HepG2 (cell line): ENCODE data around the gene MNT. TPM values are rescaled to one million over a fixed set of nuclear protein-coding genes. Genes with fewer than 3 reads are reported as not detected.
A peak's percentile ranks its signal among the peaks of the same experiment; 100 is the strongest.

Experiments
- ATAC-seq: fragments of 200-7000 bp; cut with Tn5 transposase; 3 replicates; pipeline ENCODE4 v1.9.1; 2020; ENCODE audit warnings: mild to moderate bottlenecking, moderate library complexity
- BruUV-seq: library from RNA; stranded (reverse); fragments of 400-500 nt; replicated peaks from 2 replicates; lab custom pipeline; 2021; lab: Mats Ljungman, UMichigan
- CTCF ChIA-PET: fragments of 300-600 bp; formaldehyde crosslinking; extraction: SDS; loops from one replicate; lab custom pipeline; 2021; ENCODE audit warnings: low total read pairs, inconsistent platforms, low intra/inter-chr PET ratio; lab: Yijun Ruan, JAX
- POLR2A ChIA-PET: fragments of 350-600 bp; sonication (Branson Sonifier 250); formaldehyde crosslinking; loops from one replicate; lab custom pipeline; 2020; ENCODE audit warnings: antibody characterized with exemption, inconsistent platforms; lab: Yijun Ruan, JAX
- DNase-seq: peaks from one replicate; pipeline ENCODE4 v3.0.0-alpha.2; 2015; ENCODE audit warnings: low spot score
- FAIRE-seq: peaks from 3 replicates; lab custom pipeline; 2011; peaks lifted over from hg19 to GRCh38; lab: Jason Lieb, UNC
- H2AFZ ChIP-seq: one replicate; pipeline ENCODE4 v1.6.1; 2011; ENCODE audit warnings: low read length, inconsistent platforms
- H3K27ac ChIP-seq: fragments of 300-600 bp; 3 replicates; pipeline ENCODE4 v1.8.0; 2011; ENCODE audit warnings: mixed run types, mild to moderate bottlenecking, mixed read lengths, low read length, inconsistent platforms; ENCODE audit not compliant: insufficient read depth; ENCODE audit errors: extremely low read length
- H3K27me3 ChIP-seq, 2 experiments: fragments of 200-600 bp in 1 of 2; 2 replicates in 1 of 2; 3 replicates in 1 of 2; pipeline versions ENCODE4 v1.6.0 to v1.8.0; 2011; ENCODE audit warnings: low read length in 2 of 2, mild to moderate bottlenecking in 2 of 2, moderate library complexity in 2 of 2, inconsistent platforms in 1 of 2; ENCODE audit not compliant: insufficient read depth in 2 of 2, control insufficient read depth in 1 of 2
- H3K36me3 ChIP-seq, 2 experiments: fragments of 200-600 bp in 1 of 2; replicated peaks in 1 of 2; 2 replicates in 1 of 2; 3 replicates in 1 of 2; pipeline versions ENCODE4 v1.5.1 to v1.8.0; 2011; ENCODE audit warnings: low read length in 2 of 2, inconsistent platforms in 1 of 2; ENCODE audit not compliant: insufficient read depth in 2 of 2, control insufficient read depth in 1 of 2
- H3K4me1 ChIP-seq: 2 replicates; pipeline ENCODE4 v1.5.1; 2012; ENCODE audit warnings: low read length, inconsistent platforms; ENCODE audit not compliant: insufficient read depth
- H3K4me2 ChIP-seq: 2 replicates; pipeline ENCODE4 v1.6.0; 2011; ENCODE audit warnings: low read depth, low read length, inconsistent platforms
- H3K4me3 ChIP-seq, 3 experiments: fragments of 200-600 bp in 1 of 3; sonication (generic), shearing (Covaris generic) in 1 of 3; replicated peaks in 1 of 3; 2 replicates each; pipeline ENCODE4 v1.5.1; 2011 to 2016; ENCODE audit warnings: low read length in 3 of 3, inconsistent platforms in 2 of 3, low read depth in 2 of 3, mild to moderate bottlenecking in 2 of 3, control low read depth in 1 of 3, mixed read lengths in 1 of 3; ENCODE audit not compliant: insufficient read depth in 1 of 3
- H3K79me2 ChIP-seq: one replicate; pipeline ENCODE4 v1.6.1; 2011; ENCODE audit warnings: low read length, inconsistent platforms; ENCODE audit not compliant: insufficient read depth
- H3K9ac ChIP-seq: 2 replicates; pipeline ENCODE4 v1.6.0; 2011; ENCODE audit warnings: mild to moderate bottlenecking, low read depth, low read length, inconsistent platforms; ENCODE audit not compliant: insufficient read depth
- H3K9me3 ChIP-seq: 2 replicates; pipeline ENCODE4 v1.5.1; 2012; ENCODE audit warnings: mild to moderate bottlenecking, low read length
- H4K20me1 ChIP-seq: 2 replicates; pipeline ENCODE4 v1.6.0; 2011; ENCODE audit warnings: inconsistent platforms, mild to moderate bottlenecking, low read length, moderate library complexity; ENCODE audit not compliant: insufficient read depth
- ATF7-NPFF ChIP-seq: sonication (generic); formaldehyde crosslinking; IDR thresholded peaks from 2 replicates; pipeline ENCODE4 v1.8.1; 2023; ENCODE audit warnings: mild to moderate bottlenecking, low read depth, missing genetic modification reagents, moderate library complexity
- CEBPB ChIP-seq: IDR thresholded peaks from 2 replicates; pipeline ENCODE4 v1.6.1; 2011; ENCODE audit warnings: low read depth, low read length, improper control_type of control experiment, borderline replicate concordance
- ETV5 ChIP-seq: IDR thresholded peaks from 2 replicates; pipeline ENCODE4 v1.6.1; 2018; ENCODE audit warnings: missing biosample characterization, missing genetic modification reagents, inconsistent platforms, borderline replicate concordance
- GATA4 ChIP-seq: sonication (generic); IDR thresholded peaks from 2 replicates; pipeline ENCODE4 v1.6.1; 2016; ENCODE audit warnings: antibody characterized with exemption, low read depth, borderline replicate concordance
- GATAD2A ChIP-seq: IDR thresholded peaks from 2 replicates; pipeline ENCODE4 v1.6.1; 2016
- MAFK ChIP-seq, 2 experiments: IDR thresholded peaks in 1 of 2; conservative IDR thresholded peaks in 1 of 2; 2 replicates each; pipeline ENCODE4 v1.6.1; 2011; ENCODE audit warnings: improper control_type of control experiment in 2 of 2, low read length in 2 of 2
- POLR2A ChIP-seq, 2 experiments: IDR thresholded peaks; 2 replicates each; pipeline ENCODE4 v1.6.1; 2011; ENCODE audit warnings: low read depth in 2 of 2, low read length in 2 of 2, mild to moderate bottlenecking in 1 of 2, moderate library complexity in 1 of 2; ENCODE audit not compliant: insufficient read depth in 1 of 2
- RBM39 ChIP-seq: fragments of 200-400 bp; formaldehyde crosslinking; IDR thresholded peaks from one replicate; pipeline ENCODE4 v1.6.1; 2018; ENCODE audit warnings: antibody characterized with exemption, mild to moderate bottlenecking, low read depth, low read length; ENCODE audit not compliant: poor library complexity, severe bottlenecking
- THYN1 ChIP-seq: sonication (generic); formaldehyde crosslinking; IDR thresholded peaks from 2 replicates; pipeline ENCODE4 v1.8.1; 2023; ENCODE audit warnings: low read depth, mild to moderate bottlenecking, moderate library complexity, missing genetic modification reagents, borderline replicate concordance
- ZMYM2 ChIP-seq: sonication (generic); formaldehyde crosslinking; IDR thresholded peaks from 2 replicates; pipeline ENCODE4 v1.8.0; 2022; ENCODE audit warnings: mild to moderate bottlenecking, missing genetic modification reagents
- ZNF101 ChIP-seq: sonication (generic); formaldehyde crosslinking; IDR thresholded peaks from 2 replicates; pipeline ENCODE4 v1.4.0; 2020; ENCODE audit warnings: mild to moderate bottlenecking, low read depth, missing genetic modification reagents, borderline replicate concordance
- ZNF318 ChIP-seq: sonication (generic); formaldehyde crosslinking; IDR thresholded peaks from 2 replicates; pipeline ENCODE4 v1.4.0; 2020; ENCODE audit warnings: mild to moderate bottlenecking, missing genetic modification reagents
- ZNF354B ChIP-seq: sonication (generic); formaldehyde crosslinking; IDR thresholded peaks from 2 replicates; pipeline ENCODE4 v1.8.0; 2022; ENCODE audit warnings: mild to moderate bottlenecking, missing genetic modification reagents
- ZNF773 ChIP-seq: sonication (generic); formaldehyde crosslinking; IDR thresholded peaks from 2 replicates; pipeline ENCODE4 v1.4.0; 2020; ENCODE audit warnings: missing genetic modification reagents, borderline replicate concordance
- WGBS: methylation state at CpG from one replicate; pipeline ENCODE4 v1.1.6; 2017; ENCODE audit warnings: low lambda C conversion rate; 5-methylcytosine and 5-hydroxymethylcytosine counted together
- in situ Hi-C: cut with HindIII; loops from 2 replicates; pipeline ENCODE4 v1.10.0; 2017; ENCODE audit warnings: low pct_unique_long_range_greater_than_20kb; ENCODE audit not compliant: extremely low pct_ligation_motif_present
- intact Hi-C: fragments of 100-400 bp; cut with micrococcal nuclease; formaldehyde crosslinking; loops from one replicate; pipeline ENCODE4 v1.10.0; 2022; ENCODE audit not compliant: unreplicated experiment
- polyA plus RNA-seq, 8 experiments: library from polyadenylated mRNA; depleted of rRNA in 3 of 8; stranded (reverse) in 7 of 8; unstranded in 1 of 8; fragments of >200 nt; fragmentation: Illumina TruSeq in 4 of 8; extraction: Trizol in 4 of 8; gene quantifications; 2 replicates each; pipeline versions ENCODE4 v1.2.1 to v1.2.3, GENCODE V29; 2011 to 2016; ENCODE audit warnings: low read depth in 4 of 8, missing spikeins in 1 of 8, mixed read lengths in 1 of 8; ENCODE audit not compliant: insufficient read depth in 1 of 8
- total RNA-seq, 5 experiments: library from RNA; depleted of rRNA; stranded (reverse); fragments of >200 nt; fragmentation: Illumina TruSeq; extraction: Trizol; gene quantifications; 2 replicates each; pipeline ENCODE4 v1.2.3, GENCODE V29; 2016; ENCODE audit warnings: low read depth in 1 of 5

MNT gene
- total and polyA plus RNA-seq, 2 of the 13 experiments (the other 11 are each of a cell fraction or from before 2014, with no cell fraction given) = 2.1 to 3.5 TPM

- 0 out of 2 replicates have a peak, but pooled peaks have one; percentile 38 for TF ChIP-seq ZNF354B (CRISPR knock-in tag)
- TF ChIP-seq POLR2A (IDR thresholded peaks at IDR 0.05; ENCODE audit: insufficient read depth in 1 of 2, low read depth in 2 of 2, low read length in 2 of 2) = peak in 1 of 2 experiments; percentile 18; a peak in 1 of 4 replicates
- TF ChIP-seq ATF7-NPFF (CRISPR knock-in tag) = no peak
- TF ChIP-seq ZMYM2 (CRISPR knock-in tag) = no peak
These were observed 2.7 kb downstream of the MNT start (continued) for GRCh38 chr17:2398182-2398581.

- POLR2A ChIA-PET = interaction anchor here (1.8 to 3.0 kb wide), 4 partner anchors 15 to 114 kb away, joined by 5 to 19 read pairs (median 8); partner anchors contain the start of genes METTL16 and TSR1
- peak overlapping the region; percentile 87 for H3K9ac ChIP-seq
- CTCF ChIA-PET = no interaction called here
- TF ChIP-seq ZNF101 (CRISPR knock-in tag) (no peak), CEBPB (no peak), MAFK (conservative IDR thresholded peaks at IDR 0.05 in 1 of 2, IDR thresholded peaks at IDR 0.05 in 1 of 2; ENCODE audit: low read length in 2 of 2) (no peak), ETV5 (CRISPR knock-in tag) (no peak), THYN1 (no peak), ZNF773 (CRISPR knock-in tag) (no peak), GATAD2A (CRISPR knock-in tag) (no peak), GATA4 (no peak), ZNF318 (CRISPR knock-in tag) (0 out of 2 replicates have a peak, but pooled peaks have one; percentile 33), RBM39 (no peak)
These were observed 3.4 kb downstream of the MNT start for GRCh38 chr17:2397247-2398171.

More at GRCh38 chr17:2397247-2398171, 3.4 kb downstream of the MNT start:
- in situ Hi-C loops (no loop called here), intact Hi-C loops (no loop called here)
- Histone ChIP-seq H3K79me2 (peaks cover 31% of the 10 kb centered on the region), H3K9me3 (no peaks in the 10 kb centered on the region), H3K4me1 (peaks cover 40% of the 10 kb centered on the region), H3K4me2 (peak overlapping the region; percentile 98), H3K27me3 (no peaks in the 10 kb centered on the region; a peak in 2 of 5 replicates), H3K27ac (peak overlapping the region; percentile 100), H4K20me1 (peaks cover 27% of the 10 kb centered on the region), H2AFZ (no peak overlapping the region), H3K4me3 (peak overlapping the region; percentile 59 to 87 (median 81)), H3K36me3 (no peaks in the 10 kb centered on the region)
- DNase-seq (no peak), ATAC-seq (no peak), FAIRE-seq (no peak)
- BruUV-seq = no TSS peak
- WGBS = 67% methylated on average over 7 of the region's 12 CpGs
